A673 (cell line): ENCODE data around the gene BTG1.

Experiments
- CTCF ChIP-seq: fragments of 300-800, 200-600 bp; sonication (generic); conservative IDR thresholded peaks from 2 replicates; pipeline ENCODE4 v1.5.1; 2017; ENCODE audit warnings: low read depth, mild to moderate bottlenecking, antibody characterized with exemption, low read length, moderate library complexity, mixed read lengths
- EZH2 ChIP-seq: fragments of 200-600 bp; sonication (generic); IDR thresholded peaks from 2 replicates; pipeline ENCODE4 v1.6.1; 2017; ENCODE audit warnings: borderline replicate concordance, low read depth, mild to moderate bottlenecking, mixed read lengths, antibody characterized with exemption, low read length; ENCODE audit not compliant: poor library complexity, severe bottlenecking

DNA sequence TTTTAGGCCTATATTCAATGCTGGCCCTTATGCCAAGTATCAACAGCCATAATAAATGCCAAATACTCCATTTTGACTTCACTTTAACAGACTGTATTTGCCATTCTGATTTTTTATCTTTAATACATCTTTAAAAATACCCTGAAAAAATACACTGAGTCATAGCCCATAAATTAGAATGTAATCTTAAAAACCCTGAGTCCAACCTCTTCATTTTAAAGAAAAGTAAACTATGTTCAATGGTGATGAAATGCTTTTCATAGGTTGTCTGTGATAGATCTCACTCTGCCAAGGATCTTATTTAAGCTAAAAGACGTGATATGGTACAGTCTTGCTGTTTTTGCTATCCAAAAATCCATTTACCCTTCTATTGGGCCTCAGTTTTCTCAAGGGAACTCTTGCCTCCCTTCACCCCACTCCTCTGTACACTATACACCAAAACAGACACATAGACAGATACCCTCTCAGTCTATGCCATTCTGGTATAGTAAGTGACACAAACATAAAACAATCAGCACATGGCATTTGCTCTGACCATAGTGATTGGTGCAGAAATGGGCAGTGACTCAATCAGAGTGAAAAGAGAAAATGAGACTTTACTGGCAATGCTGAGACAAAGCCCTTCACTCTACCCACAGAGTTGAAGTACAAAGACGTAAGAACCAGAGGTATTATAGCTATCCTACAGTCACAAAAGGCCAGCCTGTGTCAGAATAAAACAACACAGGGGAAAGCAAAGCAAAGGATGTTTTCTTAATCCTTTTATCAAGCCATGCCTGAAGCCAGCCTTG lies 49.1 kb downstream of the BTG1 start:
- TF ChIP-seq CTCF (no peak), EZH2 (no peak)
